Measurements from ENCODE around the gene KANSL1.

GRCh38 chr17:46192189-46192438 lies 1.1 kb downstream of the KANSL1 start:
- TF ChIP-seq POLR2AphosphoS5 (IDR thresholded peaks at IDR 0.05; ENCODE audit: low read depth, low read length) (no peak), TAF1 (IDR thresholded peaks at IDR 0.05; ENCODE audit: borderline replicate concordance, low read depth, low read length) (no peak), POLR2A (IDR thresholded peaks at IDR 0.05; ENCODE audit: low read depth, low read length) (no peak)
